GM12801 (cell line): Measurements from ENCODE around the gene NFE2L3.

Experiments
- TF ChIP-seq, protein P1 (sequence below): IDR thresholded peaks from one replicate; pipeline ENCODE4 v1.5.1; 2011; ENCODE audit warnings: control low read depth; ENCODE audit not compliant: insufficient read length; ENCODE audit errors: extremely low read depth

Gene NFE2L3

DNA sequence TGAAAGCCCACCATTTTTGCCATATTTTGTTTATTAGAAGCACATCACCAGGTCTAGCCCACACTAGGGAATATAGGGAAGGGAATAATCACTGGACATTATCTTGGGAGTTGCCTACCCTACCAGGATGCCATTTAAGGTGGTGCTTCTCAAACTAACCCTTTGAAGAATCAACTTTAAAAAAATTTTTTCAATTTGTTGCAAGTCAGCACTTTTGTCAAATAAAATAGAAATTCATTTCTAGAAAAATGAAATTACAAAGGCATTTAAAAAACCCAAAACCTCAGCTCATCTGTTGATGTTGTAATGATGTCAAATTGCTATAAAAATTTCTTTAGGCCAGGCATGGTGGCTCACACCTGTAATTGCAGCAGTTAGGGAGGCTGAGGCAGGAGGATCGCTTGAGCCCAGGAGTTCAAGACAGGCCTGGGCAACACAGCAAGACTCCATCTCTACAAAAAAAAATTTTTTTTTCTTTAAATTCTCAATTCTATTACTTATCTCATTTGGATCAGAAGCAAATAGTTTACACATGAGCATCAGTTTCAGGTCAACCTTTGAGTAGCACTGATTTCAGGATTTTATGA lies 2.5 kb upstream of the NFE2L3 start:
- TF ChIP-seq, protein P1, sequence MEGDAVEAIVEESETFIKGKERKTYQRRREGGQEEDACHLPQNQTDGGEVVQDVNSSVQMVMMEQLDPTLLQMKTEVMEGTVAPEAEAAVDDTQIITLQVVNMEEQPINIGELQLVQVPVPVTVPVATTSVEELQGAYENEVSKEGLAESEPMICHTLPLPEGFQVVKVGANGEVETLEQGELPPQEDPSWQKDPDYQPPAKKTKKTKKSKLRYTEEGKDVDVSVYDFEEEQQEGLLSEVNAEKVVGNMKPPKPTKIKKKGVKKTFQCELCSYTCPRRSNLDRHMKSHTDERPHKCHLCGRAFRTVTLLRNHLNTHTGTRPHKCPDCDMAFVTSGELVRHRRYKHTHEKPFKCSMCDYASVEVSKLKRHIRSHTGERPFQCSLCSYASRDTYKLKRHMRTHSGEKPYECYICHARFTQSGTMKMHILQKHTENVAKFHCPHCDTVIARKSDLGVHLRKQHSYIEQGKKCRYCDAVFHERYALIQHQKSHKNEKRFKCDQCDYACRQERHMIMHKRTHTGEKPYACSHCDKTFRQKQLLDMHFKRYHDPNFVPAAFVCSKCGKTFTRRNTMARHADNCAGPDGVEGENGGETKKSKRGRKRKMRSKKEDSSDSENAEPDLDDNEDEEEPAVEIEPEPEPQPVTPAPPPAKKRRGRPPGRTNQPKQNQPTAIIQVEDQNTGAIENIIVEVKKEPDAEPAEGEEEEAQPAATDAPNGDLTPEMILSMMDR: no peak

DNA sequence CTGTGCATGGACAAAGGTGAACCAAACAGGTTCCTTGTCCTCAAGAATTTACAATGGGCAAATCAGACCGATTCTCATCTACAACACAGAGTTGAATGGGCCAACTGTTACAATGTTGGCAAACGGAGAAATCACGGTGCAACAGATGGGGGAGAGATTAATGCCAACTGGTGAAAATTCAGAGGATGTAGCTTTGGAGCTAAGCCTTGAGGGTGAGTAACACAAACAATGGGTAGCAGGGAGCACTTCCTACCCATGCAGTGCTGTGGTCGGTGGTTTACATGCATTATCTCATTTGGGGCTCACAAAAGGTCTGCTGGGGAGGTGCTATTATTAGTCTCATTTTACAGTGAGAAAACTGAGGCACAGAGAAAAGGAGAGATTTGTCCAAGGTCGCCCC lies 902 bp upstream of the NFE2L3 start:
- TF ChIP-seq, protein P1: no peak

DNA sequence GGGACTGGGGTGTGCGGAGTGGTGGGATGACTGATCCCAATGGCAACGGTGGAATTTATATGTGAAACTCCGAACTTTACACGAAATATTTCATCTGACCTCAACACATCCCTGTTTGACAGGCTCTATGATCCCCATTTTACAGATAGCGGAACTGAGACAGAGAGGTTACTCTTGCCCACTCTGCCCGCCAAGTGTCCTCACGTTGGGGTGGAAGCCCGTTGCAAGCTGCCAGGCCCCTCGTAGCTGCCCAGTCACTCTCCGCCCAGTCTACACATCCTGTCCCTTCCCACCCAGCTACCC lies 397 bp upstream of the NFE2L3 start:
- TF ChIP-seq, protein P1: no peak

GRCh38 chr7:26153241-26153822 lies 1.3 kb downstream of the NFE2L3 start:
- TF ChIP-seq, protein P1: no peak

- TF ChIP-seq, protein P1: no peak
Measured at GRCh38 chr7:26153823-26154783, 2.1 kb downstream of the NFE2L3 start.

GRCh38 chr7:26155531-26156375 lies 3.8 kb downstream of the NFE2L3 start:
- TF ChIP-seq, protein P1: no peak
